ENCODE results near the gene EZH2. TPM values are rescaled to one million over a fixed set of nuclear protein-coding genes. Genes with fewer than 3 reads are reported as not detected.

EZH2 gene
- total and polyA plus RNA-seq, 2 donors (not counting 1 experiment from before 2014, with no cell fraction given) = 7.1 to 10.1 TPM

DNA sequence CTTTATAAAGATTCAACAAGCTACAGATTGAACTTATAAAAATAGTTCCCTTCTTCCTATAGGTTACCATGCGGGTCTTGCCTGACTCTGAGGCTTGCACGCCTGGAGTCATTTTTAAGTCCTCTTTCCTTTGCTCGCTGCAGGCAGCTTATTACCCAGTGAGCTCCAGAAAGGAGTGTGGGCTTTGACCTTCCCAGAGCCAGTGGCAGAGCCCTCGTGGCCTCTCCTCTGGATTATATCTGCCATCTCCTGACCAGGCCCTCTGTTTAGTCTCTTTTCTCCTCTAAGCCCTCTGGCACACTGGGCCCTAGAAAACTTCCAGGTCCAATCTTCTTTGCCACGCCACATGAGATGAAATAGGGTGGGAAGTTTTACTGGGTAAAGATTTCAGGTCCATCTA lies 39.9 kb upstream of the EZH2 start:
- no peaks in the 10 kb centered on the region for H3K4me1 ChIP-seq (ENCODE audit: control insufficient read depth, extremely low read depth, insufficient read depth, low read length)
- H2AFZ ChIP-seq (ENCODE audit: low read length) = no peak overlapping the region
- no peaks in the 10 kb centered on the region for H3K36me3 ChIP-seq (ENCODE audit: control insufficient read depth, insufficient read depth, low read length)
- H3K9ac ChIP-seq (ENCODE audit: insufficient read depth, low read length) = no peak overlapping the region
- no peaks in the 10 kb centered on the region for H3K79me2 ChIP-seq (ENCODE audit: control insufficient read depth, insufficient read depth, low read length)
- H3K27me3 ChIP-seq (ENCODE audit: control insufficient read depth, insufficient read depth, low read length) = no peaks in the 10 kb centered on the region
- H3K9me3 ChIP-seq (ENCODE audit: control insufficient read depth, insufficient read depth, low read depth, low read length) = no peaks in the 10 kb centered on the region
- H3K27ac ChIP-seq (ENCODE audit: insufficient read depth, low read length) = no peak overlapping the region
- H4K20me1 ChIP-seq (ENCODE audit: control insufficient read depth, extremely low read depth, insufficient read depth, low read length) = no peaks in the 10 kb centered on the region
- no peak overlapping the region for H3K4me2 ChIP-seq (ENCODE audit: extremely low read depth, insufficient read depth, low read length)
- no peak overlapping the region for H3K4me3 ChIP-seq (replicated peaks in 1 of 4; ENCODE audit: control extremely low read depth in 1 of 4, insufficient read depth in 1 of 4, low read depth in 3 of 4, low read length in 4 of 4)
- TF ChIP-seq, protein P1, sequence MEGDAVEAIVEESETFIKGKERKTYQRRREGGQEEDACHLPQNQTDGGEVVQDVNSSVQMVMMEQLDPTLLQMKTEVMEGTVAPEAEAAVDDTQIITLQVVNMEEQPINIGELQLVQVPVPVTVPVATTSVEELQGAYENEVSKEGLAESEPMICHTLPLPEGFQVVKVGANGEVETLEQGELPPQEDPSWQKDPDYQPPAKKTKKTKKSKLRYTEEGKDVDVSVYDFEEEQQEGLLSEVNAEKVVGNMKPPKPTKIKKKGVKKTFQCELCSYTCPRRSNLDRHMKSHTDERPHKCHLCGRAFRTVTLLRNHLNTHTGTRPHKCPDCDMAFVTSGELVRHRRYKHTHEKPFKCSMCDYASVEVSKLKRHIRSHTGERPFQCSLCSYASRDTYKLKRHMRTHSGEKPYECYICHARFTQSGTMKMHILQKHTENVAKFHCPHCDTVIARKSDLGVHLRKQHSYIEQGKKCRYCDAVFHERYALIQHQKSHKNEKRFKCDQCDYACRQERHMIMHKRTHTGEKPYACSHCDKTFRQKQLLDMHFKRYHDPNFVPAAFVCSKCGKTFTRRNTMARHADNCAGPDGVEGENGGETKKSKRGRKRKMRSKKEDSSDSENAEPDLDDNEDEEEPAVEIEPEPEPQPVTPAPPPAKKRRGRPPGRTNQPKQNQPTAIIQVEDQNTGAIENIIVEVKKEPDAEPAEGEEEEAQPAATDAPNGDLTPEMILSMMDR (conservative IDR thresholded peaks at IDR 0.05 in 1 of 2, IDR thresholded peaks at IDR 0.05 in 1 of 2; ENCODE audit: low read depth in 1 of 2, low read length in 2 of 2) = no peak
- no peak for TF ChIP-seq EZH2 (IDR thresholded peaks at IDR 0.05; ENCODE audit: low read length, missing control alignments)
- DNase-seq (ENCODE audit: low read depth in 2 of 2) = no peak

DNA sequence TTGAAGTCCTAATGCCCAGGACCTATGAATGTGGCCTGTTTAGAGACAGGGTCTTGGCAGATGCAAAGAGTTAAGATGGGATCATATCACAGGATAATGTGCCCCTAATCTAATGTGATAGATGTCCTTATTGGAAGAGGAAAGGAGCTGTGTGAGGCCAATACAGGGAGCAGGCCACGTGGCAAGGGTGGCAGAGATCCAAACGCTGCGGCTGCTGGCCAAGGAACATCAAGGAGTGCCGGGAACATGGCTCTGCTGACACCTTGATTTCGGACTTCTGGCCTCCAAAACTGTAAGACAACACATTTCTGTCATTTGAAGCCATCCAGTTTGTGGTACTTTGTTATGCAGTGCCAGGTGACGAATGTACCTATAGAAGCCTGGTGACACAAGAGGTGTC lies 37.7 kb upstream of the EZH2 start:
- TF ChIP-seq, protein P1 (conservative IDR thresholded peaks at IDR 0.05 in 1 of 2, IDR thresholded peaks at IDR 0.05 in 1 of 2; ENCODE audit: low read depth in 1 of 2, low read length in 2 of 2) = no peak
- no peak for TF ChIP-seq EZH2 (IDR thresholded peaks at IDR 0.05; ENCODE audit: low read length, missing control alignments)
- H3K4me2 ChIP-seq (ENCODE audit: extremely low read depth, insufficient read depth, low read length) = no peak overlapping the region

DNA sequence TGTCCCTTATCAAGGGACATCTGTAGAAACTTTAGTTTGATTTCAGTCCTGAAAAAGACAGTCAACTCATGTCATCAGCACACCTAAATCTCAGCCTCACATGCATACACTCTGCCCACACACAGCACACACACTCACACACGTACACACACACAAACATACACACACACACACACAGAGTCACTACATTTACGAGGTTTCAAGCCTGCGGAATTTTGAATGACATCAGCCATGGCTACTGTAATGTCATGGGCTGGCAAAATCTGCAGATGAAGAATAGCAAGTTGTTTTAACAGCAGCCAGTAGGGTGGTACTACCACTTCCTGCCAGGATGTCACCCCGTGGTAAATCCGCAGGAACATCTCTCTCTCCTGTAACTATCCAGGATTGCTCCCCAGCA lies 37.1 kb upstream of the EZH2 start:
- DNase-seq (ENCODE audit: low read depth in 2 of 2) = no peak
- Histone ChIP-seq H3K9ac (ENCODE audit: insufficient read depth, low read length) (no peak overlapping the region), H3K4me3 (replicated peaks in 1 of 4; ENCODE audit: control extremely low read depth in 1 of 4, insufficient read depth in 1 of 4, low read depth in 3 of 4, low read length in 4 of 4) (no peak overlapping the region), H3K4me2 (ENCODE audit: extremely low read depth, insufficient read depth, low read length) (no peak overlapping the region), H3K9me3 (ENCODE audit: control insufficient read depth, insufficient read depth, low read depth, low read length) (no peaks in the 10 kb centered on the region), H3K79me2 (ENCODE audit: control insufficient read depth, insufficient read depth, low read length) (no peaks in the 10 kb centered on the region), H3K27me3 (ENCODE audit: control insufficient read depth, insufficient read depth, low read length) (no peaks in the 10 kb centered on the region), H3K36me3 (ENCODE audit: control insufficient read depth, insufficient read depth, low read length) (no peaks in the 10 kb centered on the region), H4K20me1 (ENCODE audit: control insufficient read depth, extremely low read depth, insufficient read depth, low read length) (no peaks in the 10 kb centered on the region), H2AFZ (ENCODE audit: low read length) (no peak overlapping the region), H3K4me1 (ENCODE audit: control insufficient read depth, extremely low read depth, insufficient read depth, low read length) (no peaks in the 10 kb centered on the region), H3K27ac (ENCODE audit: insufficient read depth, low read length) (no peak overlapping the region)
- TF ChIP-seq, protein P1 (conservative IDR thresholded peaks at IDR 0.05 in 1 of 2, IDR thresholded peaks at IDR 0.05 in 1 of 2; ENCODE audit: low read depth in 1 of 2, low read length in 2 of 2) = no peak
- no peak for TF ChIP-seq EZH2 (IDR thresholded peaks at IDR 0.05; ENCODE audit: low read length, missing control alignments)

More for the DNA sequence above, 37.7 kb upstream of the EZH2 start:
- no peak for DNase-seq (ENCODE audit: low read depth in 2 of 2)
- H3K4me1 ChIP-seq (ENCODE audit: control insufficient read depth, extremely low read depth, insufficient read depth, low read length) = no peaks in the 10 kb centered on the region
- no peak overlapping the region for H3K4me3 ChIP-seq (replicated peaks in 1 of 4; ENCODE audit: control extremely low read depth in 1 of 4, insufficient read depth in 1 of 4, low read depth in 3 of 4, low read length in 4 of 4)
- no peaks in the 10 kb centered on the region for H3K79me2 ChIP-seq (ENCODE audit: control insufficient read depth, insufficient read depth, low read length)
- no peaks in the 10 kb centered on the region for H3K27me3 ChIP-seq (ENCODE audit: control insufficient read depth, insufficient read depth, low read length)
- no peak overlapping the region for H3K9ac ChIP-seq (ENCODE audit: insufficient read depth, low read length)
- no peaks in the 10 kb centered on the region for H3K9me3 ChIP-seq (ENCODE audit: control insufficient read depth, insufficient read depth, low read depth, low read length)
- no peak overlapping the region for H2AFZ ChIP-seq (ENCODE audit: low read length)
- H3K36me3 ChIP-seq (ENCODE audit: control insufficient read depth, insufficient read depth, low read length) = no peaks in the 10 kb centered on the region
- no peaks in the 10 kb centered on the region for H4K20me1 ChIP-seq (ENCODE audit: control insufficient read depth, extremely low read depth, insufficient read depth, low read length)
- no peak overlapping the region for H3K27ac ChIP-seq (ENCODE audit: insufficient read depth, low read length)
